ENCODE results near the gene ST8SIA5.

The ST8SIA5 gene

GRCh38 chr18:46731316-46731715, 25.5 kb downstream of the ST8SIA5 start:
- Mint-ChIP-seq H3K4me3 (no peak overlapping the region), H3K9me3 (peaks cover 6% of the 10 kb centered on the region), H3K27me3 (ENCODE audit: low read depth) (no peaks in the 10 kb centered on the region)

GRCh38 chr18:46728219-46728930, 28.5 kb downstream of the ST8SIA5 start:
- no peak overlapping the region for H3K27ac Mint-ChIP-seq
- H3K4me3 Mint-ChIP-seq: no peak overlapping the region
- H3K4me1 Mint-ChIP-seq (ENCODE audit: low read depth): no peaks in the 10 kb centered on the region
- H3K36me3 Mint-ChIP-seq (ENCODE audit: low read depth): no peaks in the 10 kb centered on the region
- H3K27me3 Mint-ChIP-seq (ENCODE audit: low read depth): no peaks in the 10 kb centered on the region
- peaks cover 6% of the 10 kb centered on the region for H3K9me3 Mint-ChIP-seq

More at GRCh38 chr18:46731316-46731715, 25.5 kb downstream of the ST8SIA5 start:
- Mint-ChIP-seq H3K27ac (no peak overlapping the region), H3K36me3 (ENCODE audit: low read depth) (no peaks in the 10 kb centered on the region), H3K4me1 (ENCODE audit: low read depth) (no peaks in the 10 kb centered on the region)

GRCh38 chr18:46727177-46727576, 29.7 kb downstream of the ST8SIA5 start:
- Mint-ChIP-seq H3K4me1 (ENCODE audit: low read depth) (no peaks in the 10 kb centered on the region), H3K4me3 (no peak overlapping the region), H3K27ac (no peak overlapping the region), H3K9me3 (peaks cover 6% of the 10 kb centered on the region), H3K27me3 (ENCODE audit: low read depth) (no peaks in the 10 kb centered on the region), H3K36me3 (ENCODE audit: low read depth) (no peaks in the 10 kb centered on the region)

GRCh38 chr18:46725310-46725709, 31.5 kb downstream of the ST8SIA5 start:
- H3K27ac Mint-ChIP-seq: no peak overlapping the region
- H3K36me3 Mint-ChIP-seq (ENCODE audit: low read depth): no peaks in the 10 kb centered on the region
- H3K9me3 Mint-ChIP-seq: no peaks in the 10 kb centered on the region
- no peak overlapping the region for H3K4me3 Mint-ChIP-seq
- no peaks in the 10 kb centered on the region for H3K4me1 Mint-ChIP-seq (ENCODE audit: low read depth)
- H3K27me3 Mint-ChIP-seq (ENCODE audit: low read depth): no peaks in the 10 kb centered on the region

- Mint-ChIP-seq H3K36me3 (ENCODE audit: low read depth) (no peaks in the 10 kb centered on the region), H3K4me3 (no peak overlapping the region), H3K4me1 (ENCODE audit: low read depth) (no peaks in the 10 kb centered on the region), H3K9me3 (no peaks in the 10 kb centered on the region), H3K27me3 (ENCODE audit: low read depth) (no peaks in the 10 kb centered on the region), H3K27ac (no peak overlapping the region)
Observed at GRCh38 chr18:46723856-46724415, 32.9 kb downstream of the ST8SIA5 start.

GRCh38 chr18:46722051-46722450, 34.8 kb downstream of the ST8SIA5 start:
- Mint-ChIP-seq H3K4me1 (ENCODE audit: low read depth) (no peaks in the 10 kb centered on the region), H3K27ac (no peak overlapping the region), H3K9me3 (no peaks in the 10 kb centered on the region), H3K27me3 (ENCODE audit: low read depth) (no peaks in the 10 kb centered on the region), H3K36me3 (ENCODE audit: low read depth) (no peaks in the 10 kb centered on the region), H3K4me3 (no peak overlapping the region)

- Mint-ChIP-seq H3K9me3 (no peaks in the 10 kb centered on the region), H3K4me1 (ENCODE audit: low read depth) (no peaks in the 10 kb centered on the region), H3K4me3 (no peak overlapping the region), H3K27me3 (ENCODE audit: low read depth) (no peaks in the 10 kb centered on the region), H3K27ac (no peak overlapping the region), H3K36me3 (ENCODE audit: low read depth) (no peaks in the 10 kb centered on the region)
Observed at GRCh38 chr18:46721331-46721730, 35.5 kb downstream of the ST8SIA5 start.

- H3K27me3 Mint-ChIP-seq (ENCODE audit: low read depth): no peaks in the 10 kb centered on the region
- no peaks in the 10 kb centered on the region for H3K4me1 Mint-ChIP-seq (ENCODE audit: low read depth)
- H3K9me3 Mint-ChIP-seq: no peaks in the 10 kb centered on the region
- no peaks in the 10 kb centered on the region for H3K36me3 Mint-ChIP-seq (ENCODE audit: low read depth)
- no peak overlapping the region for H3K27ac Mint-ChIP-seq
- no peak overlapping the region for H3K4me3 Mint-ChIP-seq
Observed at GRCh38 chr18:46720521-46720920, 36.3 kb downstream of the ST8SIA5 start.

GRCh38 chr18:46720092-46720491, 36.8 kb downstream of the ST8SIA5 start:
- no peak overlapping the region for H3K4me3 Mint-ChIP-seq
- no peaks in the 10 kb centered on the region for H3K36me3 Mint-ChIP-seq (ENCODE audit: low read depth)
- H3K27me3 Mint-ChIP-seq (ENCODE audit: low read depth): no peaks in the 10 kb centered on the region

GRCh38 chr18:46719388-46719787, 37.5 kb downstream of the ST8SIA5 start:
- no peaks in the 10 kb centered on the region for H3K27me3 Mint-ChIP-seq (ENCODE audit: low read depth)
- H3K4me3 Mint-ChIP-seq: no peak overlapping the region
- no peaks in the 10 kb centered on the region for H3K36me3 Mint-ChIP-seq (ENCODE audit: low read depth)
- H3K4me1 Mint-ChIP-seq (ENCODE audit: low read depth): no peaks in the 10 kb centered on the region
- no peaks in the 10 kb centered on the region for H3K9me3 Mint-ChIP-seq
- H3K27ac Mint-ChIP-seq: no peak overlapping the region

More at GRCh38 chr18:46720092-46720491, 36.8 kb downstream of the ST8SIA5 start:
- no peak overlapping the region for H3K27ac Mint-ChIP-seq
- no peaks in the 10 kb centered on the region for H3K4me1 Mint-ChIP-seq (ENCODE audit: low read depth)
- H3K9me3 Mint-ChIP-seq: no peaks in the 10 kb centered on the region

- H3K27ac Mint-ChIP-seq: no peak overlapping the region
- H3K27me3 Mint-ChIP-seq (ENCODE audit: low read depth): no peaks in the 10 kb centered on the region
- no peaks in the 10 kb centered on the region for H3K4me1 Mint-ChIP-seq (ENCODE audit: low read depth)
- no peak overlapping the region for H3K4me3 Mint-ChIP-seq
- H3K9me3 Mint-ChIP-seq: no peaks in the 10 kb centered on the region
- H3K36me3 Mint-ChIP-seq (ENCODE audit: low read depth): no peaks in the 10 kb centered on the region
Observed at GRCh38 chr18:46718501-46719341, 38.1 kb downstream of the ST8SIA5 start.

- no peak overlapping the region for H3K27ac Mint-ChIP-seq
- no peaks in the 10 kb centered on the region for H3K36me3 Mint-ChIP-seq (ENCODE audit: low read depth)
- no peaks in the 10 kb centered on the region for H3K9me3 Mint-ChIP-seq
- no peak overlapping the region for H3K4me3 Mint-ChIP-seq
- H3K4me1 Mint-ChIP-seq (ENCODE audit: low read depth): no peaks in the 10 kb centered on the region
- no peaks in the 10 kb centered on the region for H3K27me3 Mint-ChIP-seq (ENCODE audit: low read depth)
Observed at GRCh38 chr18:46716827-46717226, 40.0 kb downstream of the ST8SIA5 start.

- Mint-ChIP-seq H3K36me3 (ENCODE audit: low read depth) (no peaks in the 10 kb centered on the region), H3K9me3 (no peaks in the 10 kb centered on the region), H3K4me1 (ENCODE audit: low read depth) (no peaks in the 10 kb centered on the region), H3K4me3 (no peak overlapping the region), H3K27ac (no peak overlapping the region), H3K27me3 (ENCODE audit: low read depth) (no peaks in the 10 kb centered on the region)
Observed at GRCh38 chr18:46716336-46716735, 40.5 kb downstream of the ST8SIA5 start.

GRCh38 chr18:46715062-46715461, 41.8 kb downstream of the ST8SIA5 start:
- H3K9me3 Mint-ChIP-seq: no peaks in the 10 kb centered on the region
- no peaks in the 10 kb centered on the region for H3K4me1 Mint-ChIP-seq (ENCODE audit: low read depth)
- H3K36me3 Mint-ChIP-seq (ENCODE audit: low read depth): no peaks in the 10 kb centered on the region
- H3K4me3 Mint-ChIP-seq: no peak overlapping the region
- H3K27me3 Mint-ChIP-seq (ENCODE audit: low read depth): no peaks in the 10 kb centered on the region
- no peak overlapping the region for H3K27ac Mint-ChIP-seq

- no peaks in the 10 kb centered on the region for H3K9me3 Mint-ChIP-seq
- no peak overlapping the region for H3K27ac Mint-ChIP-seq
- H3K4me3 Mint-ChIP-seq: no peak overlapping the region
- H3K4me1 Mint-ChIP-seq (ENCODE audit: low read depth): no peaks in the 10 kb centered on the region
- H3K36me3 Mint-ChIP-seq (ENCODE audit: low read depth): no peaks in the 10 kb centered on the region
- H3K27me3 Mint-ChIP-seq (ENCODE audit: low read depth): peaks cover 1% of the 10 kb centered on the region
Observed at GRCh38 chr18:46712406-46712805, 44.4 kb downstream of the ST8SIA5 start.

Measured in T-helper 1 cell treated with Interleukin-12 subunit alpha and Interleukin-12 subunit beta and Interleukin-4 antibody, amounts not matched to agents 30 μg/mL and 1 μg/mL, for 36 hours (primary cell).